ENCODE measurements around the gene GPR149.

GPR149 gene

GRCh38 chr3:154304116-154304786 lies 125.7 kb downstream of the GPR149 start:
- H3K4me3 ChIP-seq (ENCODE audit: low read length): no peak overlapping the region
- TF ChIP-seq CTCF (IDR thresholded peaks at IDR 0.05; ENCODE audit: insufficient read depth, low read depth, low read length, missing control alignments): no peak
- DNase-seq (ENCODE audit: low read depth): peak; percentile 63

GRCh38 chr3:154301561-154301960 lies 128.4 kb downstream of the GPR149 start:
- DNase-seq (ENCODE audit: low read depth): no peak
- TF ChIP-seq CTCF (IDR thresholded peaks at IDR 0.05; ENCODE audit: insufficient read depth, low read depth, low read length, missing control alignments): no peak

GRCh38 chr3:154294016-154294415 lies 136.0 kb downstream of the GPR149 start:
- no peak for TF ChIP-seq CTCF (IDR thresholded peaks at IDR 0.05; ENCODE audit: insufficient read depth, low read depth, low read length, missing control alignments)
- H3K4me3 ChIP-seq (ENCODE audit: low read length): no peak overlapping the region
- no peak for DNase-seq (ENCODE audit: low read depth)

More at GRCh38 chr3:154301561-154301960, 128.4 kb downstream of the GPR149 start:
- H3K4me3 ChIP-seq (ENCODE audit: low read length): no peak overlapping the region

- no peak overlapping the region for H3K4me3 ChIP-seq (ENCODE audit: low read length)
- no peak for TF ChIP-seq CTCF (IDR thresholded peaks at IDR 0.05; ENCODE audit: insufficient read depth, low read depth, low read length, missing control alignments)
- no peak for DNase-seq (ENCODE audit: low read depth)
These were observed 139.8 kb downstream of the GPR149 start for GRCh38 chr3:154290187-154290586.
